ENCODE results near the gene WDR37.

The WDR37 gene

DNA sequence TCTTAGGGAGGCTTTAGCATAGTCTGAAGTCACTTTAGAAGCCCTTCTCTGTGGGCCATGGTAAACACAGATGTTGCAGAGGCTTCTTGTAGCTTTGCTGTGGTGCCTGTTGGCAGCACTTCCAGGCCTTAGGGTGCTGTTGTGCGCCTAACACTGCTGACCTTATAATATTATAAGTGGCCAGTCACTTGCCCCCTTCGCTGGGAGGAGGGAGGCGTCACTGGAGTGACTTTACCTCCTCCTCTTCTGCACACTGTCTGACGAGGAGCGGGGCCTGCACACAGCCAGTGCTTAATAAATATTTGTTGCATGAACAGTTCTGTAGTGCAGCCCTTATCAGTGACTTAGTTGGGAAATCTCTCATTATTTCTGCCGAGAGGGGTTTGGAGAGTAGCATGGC, 63.3 kb downstream of the WDR37 start:
- DNase-seq (ENCODE audit: low read depth), result no peak
- no peak overlapping the region for H3K4me3 ChIP-seq (ENCODE audit: low read depth, low read length)

DNA sequence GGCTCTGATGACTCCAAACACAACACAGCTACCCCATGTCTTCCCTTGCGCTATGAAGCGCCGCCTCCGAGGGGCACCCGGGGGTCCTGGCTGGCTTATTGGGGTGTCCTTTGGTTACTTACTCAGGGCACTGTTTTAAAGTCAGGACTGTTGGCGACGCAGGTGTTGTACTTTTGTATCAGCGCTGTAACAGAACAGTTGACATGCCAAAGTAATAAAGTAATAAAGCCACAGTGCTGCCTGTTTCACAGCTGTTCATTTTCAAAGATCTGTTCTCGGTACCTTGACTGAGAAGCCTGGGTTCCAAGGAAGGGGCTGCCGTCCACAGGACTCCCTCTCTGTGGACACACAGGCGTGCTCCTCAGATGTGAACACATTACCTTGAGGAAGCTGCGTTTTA, 64.1 kb downstream of the WDR37 start:
- DNase-seq (ENCODE audit: low read depth), result no peak
- no peak overlapping the region for H3K4me3 ChIP-seq (ENCODE audit: low read depth, low read length)

DNA sequence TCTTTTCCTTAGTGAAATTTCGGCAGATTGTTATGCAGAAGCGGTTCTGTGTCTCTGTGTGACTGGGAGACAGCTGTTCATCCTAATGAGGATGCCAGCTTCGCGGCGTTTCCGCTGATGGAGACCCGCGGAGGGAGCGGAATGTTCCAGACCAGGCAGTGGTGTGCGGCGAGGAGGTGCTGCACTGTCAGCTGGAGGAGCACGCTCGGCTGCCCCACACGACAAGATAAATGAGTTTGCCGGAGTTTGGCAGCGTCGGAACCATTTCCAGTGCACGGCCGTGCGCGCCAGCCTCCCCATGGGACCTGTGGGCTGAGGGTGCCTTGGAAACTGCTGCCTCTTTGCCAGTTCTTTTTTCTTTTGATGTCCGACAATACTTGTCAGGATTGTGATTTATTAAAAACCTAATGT, 64.6 kb downstream of the WDR37 start:
- no peak for DNase-seq (ENCODE audit: low read depth)
- no peak overlapping the region for H3K4me3 ChIP-seq (ENCODE audit: low read depth, low read length)

DNA sequence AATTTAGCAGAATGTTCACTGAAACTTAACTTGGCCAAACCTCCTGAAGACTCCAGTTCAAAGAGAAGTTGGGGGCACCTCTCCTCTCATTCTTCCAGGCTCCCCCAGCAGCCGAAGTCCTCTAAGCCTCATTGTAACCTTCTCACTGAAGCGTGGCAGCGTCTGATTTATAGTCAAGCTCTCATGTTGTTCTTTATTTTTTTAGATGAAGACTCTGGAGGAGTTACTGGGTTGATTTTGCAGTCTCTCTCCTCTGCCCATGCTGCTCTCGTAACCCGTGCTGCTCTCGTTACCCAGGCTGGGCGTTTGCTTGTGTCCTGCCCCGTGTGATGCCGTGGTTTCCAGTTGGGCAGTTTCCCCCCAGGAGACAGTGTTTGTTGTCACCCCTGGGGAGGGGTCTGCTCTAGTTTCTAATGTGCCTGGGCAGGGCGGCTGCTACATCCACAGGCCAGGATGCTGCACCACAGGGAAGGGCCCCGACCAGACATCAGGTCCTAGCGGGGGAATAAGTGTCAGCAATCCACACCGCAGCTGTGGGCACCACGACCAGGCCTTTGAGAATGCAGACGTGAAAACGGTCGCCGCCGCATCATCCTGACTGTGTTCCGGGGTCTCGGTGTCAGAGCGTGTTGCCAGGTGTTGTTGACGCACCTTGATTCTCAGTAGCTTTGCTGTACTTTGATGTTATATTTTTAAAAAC, 65.2 kb downstream of the WDR37 start:
- no peak overlapping the region for H3K4me3 ChIP-seq (ENCODE audit: low read depth, low read length)
- DNase-seq (ENCODE audit: low read depth), result no peak

DNA sequence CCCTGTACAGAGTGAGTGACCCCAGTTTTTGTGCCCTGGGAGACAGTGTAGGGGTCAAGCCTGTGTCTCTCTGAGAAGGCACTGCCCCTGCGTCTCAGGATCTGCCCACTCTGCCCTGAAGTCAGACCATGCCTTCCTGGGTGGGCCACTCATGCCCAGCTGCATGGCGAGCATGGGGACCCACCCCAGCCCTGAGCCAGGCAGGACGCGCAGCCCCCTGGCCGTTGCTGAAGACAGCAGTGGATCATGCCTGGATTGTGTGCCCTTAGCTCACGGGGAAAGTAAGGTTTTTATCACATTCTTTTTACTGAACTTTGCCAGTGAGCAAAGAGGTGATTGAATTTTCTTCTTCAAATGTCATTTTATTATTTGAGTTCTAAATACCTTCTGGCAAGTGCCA, 66.2 kb downstream of the WDR37 start:
- DNase-seq (ENCODE audit: low read depth), result no peak
- no peak overlapping the region for H3K4me3 ChIP-seq (ENCODE audit: low read depth, low read length)

DNA sequence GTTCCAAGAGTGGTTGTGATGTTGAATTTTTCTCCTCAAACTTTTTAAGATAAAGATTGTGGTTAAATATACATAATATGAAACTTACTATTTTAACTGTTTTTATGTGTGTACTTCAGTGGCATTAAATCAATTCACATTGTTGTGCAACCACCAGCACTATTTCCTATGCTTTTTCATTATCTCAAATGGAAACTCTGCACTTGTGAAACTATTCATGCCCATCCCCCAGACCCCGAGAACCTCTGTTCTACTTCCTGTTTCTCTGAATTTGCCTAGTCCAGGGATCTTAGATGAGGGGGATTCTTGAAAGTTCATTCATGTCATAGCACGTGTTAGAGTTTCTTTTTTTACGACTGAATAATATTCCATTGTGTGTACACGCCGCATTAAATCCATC, 67.0 kb downstream of the WDR37 start:
- no peak for DNase-seq (ENCODE audit: low read depth)

DNA sequence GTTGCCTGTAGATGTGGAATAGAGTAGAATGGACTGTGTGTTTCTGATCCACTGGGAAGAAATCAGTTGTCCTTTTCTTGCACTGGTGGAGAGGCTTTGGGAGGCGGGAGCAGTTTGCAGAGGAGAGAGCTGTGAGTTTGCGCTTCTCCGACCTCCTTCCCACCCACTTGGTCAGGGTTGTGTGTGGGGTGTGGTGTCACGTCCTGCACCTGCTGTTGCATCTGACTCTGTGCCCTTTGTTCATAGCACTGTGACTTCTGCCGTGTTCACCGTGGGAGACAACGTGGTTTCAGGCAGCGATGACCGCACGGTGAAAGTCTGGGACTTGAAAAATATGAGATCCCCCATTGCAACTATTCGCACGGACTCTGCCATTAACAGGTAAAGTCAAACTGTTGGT, 67.8 kb downstream of the WDR37 start:
- DNase-seq (ENCODE audit: low read depth), result no peak
- H3K4me3 ChIP-seq (ENCODE audit: low read depth, low read length), result no peak overlapping the region

More for the DNA sequence above, 67.0 kb downstream of the WDR37 start:
- no peak overlapping the region for H3K4me3 ChIP-seq (ENCODE audit: low read depth, low read length)

DNA sequence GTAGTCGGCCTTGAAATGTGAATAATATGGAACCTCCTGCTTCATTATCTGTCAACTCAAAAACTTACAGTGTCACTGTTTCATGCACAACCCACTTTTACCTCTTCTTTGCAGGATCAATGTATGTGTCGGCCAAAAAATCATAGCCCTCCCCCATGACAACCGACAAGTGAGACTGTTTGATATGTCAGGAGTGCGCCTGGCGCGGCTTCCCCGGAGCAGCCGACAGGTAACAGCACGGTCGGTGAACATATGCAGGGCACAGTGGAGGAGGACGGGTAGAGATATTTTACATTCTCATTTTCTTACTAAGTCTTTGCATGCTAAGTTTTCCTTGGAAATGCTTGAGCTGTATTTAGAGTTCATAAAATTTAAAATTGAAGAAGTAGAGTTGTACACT, 68.6 kb downstream of the WDR37 start:
- no peak overlapping the region for H3K4me3 ChIP-seq (ENCODE audit: low read depth, low read length)
- no peak for DNase-seq (ENCODE audit: low read depth)

DNA sequence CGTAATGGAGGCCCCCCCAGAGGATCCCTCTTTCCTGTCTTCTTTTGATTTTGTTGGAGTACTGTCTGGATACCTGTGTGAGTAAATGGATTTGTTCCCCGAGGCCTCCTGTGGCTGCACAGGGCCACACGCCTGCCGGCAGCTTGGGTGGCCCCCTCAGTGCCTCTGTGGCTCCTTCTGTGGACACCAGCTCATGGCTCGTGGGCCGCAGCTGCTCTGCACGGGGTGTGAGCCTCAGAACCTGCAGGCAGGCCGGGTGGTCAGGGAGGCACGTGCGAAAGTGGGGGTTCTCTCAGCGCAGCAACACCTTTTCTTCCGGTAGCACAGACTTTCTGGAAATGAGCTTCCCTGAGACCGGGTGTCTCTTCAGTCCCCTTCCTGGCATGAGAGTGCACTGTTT, 70.3 kb downstream of the WDR37 start:
- DNase-seq (ENCODE audit: low read depth), result no peak

DNA sequence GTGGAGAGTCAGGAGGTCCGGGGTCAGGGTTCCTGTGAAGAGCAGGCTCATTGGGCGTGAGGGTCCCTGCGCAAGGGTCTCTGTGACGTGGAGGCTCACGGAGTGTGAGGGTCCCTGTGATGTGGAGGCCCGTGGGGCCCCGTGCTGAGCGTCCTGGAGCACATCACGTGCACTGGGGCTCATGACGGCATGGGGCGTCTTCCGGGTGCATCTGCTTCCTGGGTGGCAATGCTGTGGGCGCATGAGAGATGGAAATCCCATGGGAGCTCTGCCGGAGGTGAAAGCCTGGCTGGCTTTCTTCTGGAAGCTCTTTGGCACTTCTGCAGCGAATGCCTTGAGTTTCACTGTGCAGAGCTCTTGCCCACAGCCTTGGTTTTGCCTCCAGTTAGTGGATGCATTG, 71.4 kb downstream of the WDR37 start:
- no peak overlapping the region for H3K4me3 ChIP-seq (ENCODE audit: low read depth, low read length)
- DNase-seq (ENCODE audit: low read depth), result no peak

More for the DNA sequence above, 70.3 kb downstream of the WDR37 start:
- H3K4me3 ChIP-seq (ENCODE audit: low read depth, low read length), result no peak overlapping the region

DNA sequence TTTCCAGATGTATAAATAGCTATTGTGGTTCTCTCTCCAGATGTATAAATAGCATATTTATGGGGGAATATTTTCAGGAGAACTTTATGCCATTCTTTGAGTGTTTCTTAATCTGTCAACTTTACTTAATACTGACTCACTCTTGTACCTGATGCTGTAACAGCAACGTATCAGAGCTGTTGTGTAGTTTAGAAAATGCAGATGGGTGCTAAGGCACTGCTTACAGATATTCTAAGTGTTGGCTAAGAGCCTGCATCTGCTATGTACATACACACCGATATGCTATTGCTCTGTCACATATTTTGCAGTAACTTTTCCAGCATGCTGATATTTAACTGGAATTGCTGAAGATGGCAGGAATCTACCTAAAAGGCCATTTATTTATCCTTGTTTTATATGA, 71.9 kb downstream of the WDR37 start:
- DNase-seq (ENCODE audit: low read depth), result no peak
- H3K4me3 ChIP-seq (ENCODE audit: low read depth, low read length), result no peak overlapping the region

DNA sequence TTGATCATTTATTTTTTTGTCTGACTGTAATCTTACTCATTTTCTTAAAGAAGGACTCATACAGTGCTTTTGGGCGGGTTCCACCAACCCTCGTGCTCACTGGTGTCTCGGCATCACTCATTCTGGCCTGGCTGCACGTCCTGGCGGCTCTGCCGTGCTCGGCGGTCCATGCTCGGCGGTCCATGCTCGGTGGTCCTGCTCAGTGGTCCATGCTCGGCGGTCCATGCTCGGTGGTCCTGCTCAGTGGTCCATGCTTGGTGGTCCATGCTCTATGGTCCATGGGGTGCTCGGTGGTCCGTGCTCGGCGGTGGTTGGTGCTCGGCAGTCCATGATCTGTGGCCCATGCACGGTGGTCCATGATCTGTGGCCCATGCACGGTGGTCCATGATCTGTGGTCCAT, 72.5 kb downstream of the WDR37 start:
- no peak for DNase-seq (ENCODE audit: low read depth)
- no peak overlapping the region for H3K4me3 ChIP-seq (ENCODE audit: low read depth, low read length)

DNA sequence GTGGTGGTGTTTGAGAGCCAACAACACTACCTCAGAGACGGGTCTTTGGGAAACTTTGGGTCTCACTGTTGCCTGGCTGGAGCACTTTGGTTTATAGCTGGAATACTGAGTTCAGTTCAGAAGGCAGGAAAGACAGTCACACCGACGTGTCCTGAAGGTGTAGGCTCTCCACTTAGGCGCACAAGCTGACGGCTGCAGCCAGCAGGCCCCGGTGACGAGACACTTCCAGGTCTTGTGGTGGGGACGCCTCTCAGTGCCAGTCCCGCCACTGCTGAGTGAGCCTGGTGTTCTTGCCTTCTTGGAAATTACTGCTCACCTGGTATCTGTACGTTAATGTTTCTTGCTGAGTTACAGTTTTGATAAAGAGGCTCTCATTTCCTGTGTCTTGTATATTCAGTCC, 74.0 kb downstream of the WDR37 start:
- no peak for DNase-seq (ENCODE audit: low read depth)
- no peak overlapping the region for H3K4me3 ChIP-seq (ENCODE audit: low read depth, low read length)

DNA sequence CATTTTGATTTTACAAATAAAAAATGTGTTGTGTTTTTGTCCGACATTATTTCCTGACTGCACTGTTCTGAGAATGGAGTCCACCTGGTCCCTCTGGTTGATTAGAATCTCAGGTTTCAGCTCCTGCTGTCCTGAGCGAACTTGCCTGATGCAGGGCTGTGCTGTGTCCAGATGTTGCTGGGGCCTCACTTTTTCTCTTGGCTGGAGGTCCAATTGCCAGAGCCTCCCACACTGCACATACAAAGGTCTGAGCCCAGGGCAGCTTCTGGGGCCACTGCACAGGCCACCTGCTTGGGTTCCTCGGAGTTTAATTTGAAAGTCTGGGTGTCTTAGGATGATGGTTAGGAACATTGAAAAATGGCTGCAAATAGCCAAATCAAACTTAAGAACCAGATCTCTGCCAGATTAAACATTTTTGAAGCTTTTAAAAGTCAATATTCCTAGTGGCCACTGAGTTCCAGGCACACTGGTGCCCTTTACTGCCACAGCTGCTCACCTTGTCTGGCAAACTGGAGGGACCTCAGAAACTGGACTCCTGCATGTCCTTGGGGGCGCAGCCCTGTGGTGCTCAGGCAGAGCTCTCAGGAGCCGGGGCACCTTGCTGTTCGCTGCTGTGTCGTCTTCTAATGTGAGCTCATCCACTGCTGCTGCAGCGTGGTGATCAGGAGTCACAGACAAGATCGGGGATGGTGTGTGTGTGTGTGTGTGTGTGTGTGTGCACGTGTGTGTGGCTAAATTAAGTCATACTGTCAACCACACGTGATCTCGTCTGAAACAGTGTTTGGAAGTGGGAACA, 75.0 kb downstream of the WDR37 start:
- H3K4me3 ChIP-seq (ENCODE audit: low read depth, low read length), result no peak overlapping the region
- no peak for DNase-seq (ENCODE audit: low read depth)

DNA sequence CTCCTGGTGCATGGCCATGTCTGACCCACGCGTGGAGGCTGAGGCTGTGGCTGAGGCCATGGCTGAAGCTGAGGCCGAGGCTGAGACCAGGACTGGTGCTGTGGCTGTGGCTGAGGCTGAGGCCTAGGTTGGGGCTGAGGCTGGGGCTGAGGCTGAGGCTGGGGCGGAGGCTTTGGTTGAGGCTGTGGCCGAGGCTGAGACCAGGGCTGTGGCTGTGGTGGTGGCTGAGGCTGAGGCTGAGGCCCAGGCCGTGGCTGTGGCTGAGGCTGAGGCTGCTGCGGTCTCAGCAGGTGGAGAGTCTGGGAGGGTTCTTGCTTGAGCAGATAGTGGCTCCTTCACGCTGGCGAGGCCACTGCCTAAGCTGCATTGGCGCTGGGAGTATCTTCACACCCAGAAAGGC, 76.4 kb downstream of the WDR37 start:
- DNase-seq (ENCODE audit: low read depth), result no peak
- H3K4me3 ChIP-seq (ENCODE audit: low read depth, low read length), result no peak overlapping the region

DNA sequence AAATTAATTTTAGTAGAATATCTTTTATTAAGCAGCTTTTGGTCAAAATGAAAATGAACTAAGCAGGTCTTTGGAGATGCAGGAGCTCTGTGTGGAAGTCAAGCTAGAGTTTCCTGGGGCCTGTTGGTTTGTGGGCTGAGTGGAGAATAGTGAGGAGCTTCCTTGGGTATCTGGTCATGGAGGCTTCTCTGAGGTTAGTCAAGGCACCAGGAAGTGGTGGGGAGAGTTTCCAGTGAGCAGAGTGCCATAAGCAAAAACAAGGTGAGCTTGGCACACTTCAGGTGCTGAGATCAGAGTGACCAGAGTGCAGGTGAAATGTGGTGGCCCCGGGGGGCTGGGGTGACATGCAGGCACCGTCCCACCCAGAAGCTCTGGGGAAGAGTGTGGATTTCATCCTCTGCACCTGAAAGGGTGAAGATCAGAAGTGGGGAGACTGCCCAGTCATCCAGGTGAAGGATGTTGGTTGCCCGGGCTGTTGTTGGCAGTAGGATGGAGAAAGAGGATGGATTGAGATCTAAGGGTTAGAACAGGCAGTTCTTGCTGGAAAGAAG, 77.4 kb downstream of the WDR37 start:
- H3K4me3 ChIP-seq (ENCODE audit: low read depth, low read length), result no peak overlapping the region
- DNase-seq (ENCODE audit: low read depth), result no peak

DNA sequence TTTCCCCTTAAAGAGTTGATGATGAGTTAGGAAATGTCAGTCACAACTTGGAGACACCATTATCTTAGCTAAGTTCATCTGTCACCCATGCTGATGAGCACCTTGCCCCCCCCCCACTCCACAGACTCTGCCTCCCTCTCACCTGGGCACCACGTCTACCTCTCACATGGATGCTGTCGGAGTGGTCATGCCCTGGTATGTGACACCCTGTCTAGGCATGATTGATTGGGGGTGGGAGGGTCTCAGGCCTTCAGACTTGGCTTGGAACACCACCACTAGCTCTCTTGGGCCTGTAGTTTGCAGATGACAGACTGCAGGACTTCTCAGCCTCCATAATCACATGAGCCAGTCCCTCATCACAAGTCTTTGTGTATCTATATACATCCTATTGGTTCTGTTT, 78.0 kb downstream of the WDR37 start:
- DNase-seq (ENCODE audit: low read depth), result no peak

DNA sequence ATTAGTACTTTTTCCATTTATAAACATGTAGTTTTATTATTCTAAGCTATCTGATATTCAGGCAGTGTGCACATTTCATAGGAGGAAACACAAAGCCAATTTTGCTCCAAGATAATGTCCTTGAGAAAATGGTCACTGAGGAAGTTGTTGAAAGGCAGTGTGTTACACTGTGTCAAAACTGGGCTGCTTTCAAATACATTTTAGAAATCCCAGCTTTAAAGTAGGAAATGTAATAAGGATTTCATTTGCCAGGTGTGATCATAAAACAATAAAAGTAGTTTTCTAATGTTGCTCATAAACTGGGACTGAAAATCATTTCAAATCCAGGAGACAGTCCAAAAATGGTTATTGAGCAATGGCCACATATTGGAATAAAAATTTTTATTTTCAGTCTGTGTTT, 80.1 kb downstream of the WDR37 start:
- no peak overlapping the region for H3K4me3 ChIP-seq (ENCODE audit: low read depth, low read length)

More for the DNA sequence above, 78.0 kb downstream of the WDR37 start:
- no peak overlapping the region for H3K4me3 ChIP-seq (ENCODE audit: low read depth, low read length)

DNA sequence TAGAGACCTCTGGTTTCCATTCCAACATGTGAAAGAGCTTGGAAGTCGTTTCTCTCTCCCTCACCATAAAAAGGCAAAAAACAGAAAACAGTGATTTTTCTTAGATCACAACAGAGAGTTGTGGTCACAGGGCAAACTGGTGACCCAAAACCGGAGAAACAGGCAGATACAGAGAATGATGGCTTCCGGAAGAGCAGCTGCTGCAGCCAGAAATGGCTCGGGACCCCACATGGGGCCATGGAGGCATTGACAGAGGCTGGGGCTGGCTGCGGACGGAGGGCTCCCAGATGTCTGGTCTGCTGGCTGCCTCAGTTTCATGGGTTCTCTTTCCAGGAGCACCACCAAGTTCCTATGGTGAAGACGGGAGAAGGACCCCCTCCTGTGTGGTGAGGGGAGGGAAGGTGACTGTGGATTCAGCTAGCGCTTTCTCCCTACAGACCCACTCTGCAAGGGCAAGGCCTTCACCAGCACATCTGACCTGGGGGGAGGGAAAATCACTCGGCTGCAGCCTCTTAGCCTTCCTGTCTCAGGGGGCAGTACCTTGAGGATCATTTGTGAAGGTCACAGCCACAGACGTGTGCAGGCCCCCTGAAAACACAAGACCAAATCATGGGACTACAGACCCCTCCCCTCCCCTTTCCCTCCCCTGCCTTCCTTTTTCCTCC, 81.4 kb downstream of the WDR37 start:
- DNase-seq (ENCODE audit: low read depth), result no peak
- no peak overlapping the region for H3K4me3 ChIP-seq (ENCODE audit: low read depth, low read length)

More for the DNA sequence above, 80.1 kb downstream of the WDR37 start:
- DNase-seq (ENCODE audit: low read depth), result no peak

DNA sequence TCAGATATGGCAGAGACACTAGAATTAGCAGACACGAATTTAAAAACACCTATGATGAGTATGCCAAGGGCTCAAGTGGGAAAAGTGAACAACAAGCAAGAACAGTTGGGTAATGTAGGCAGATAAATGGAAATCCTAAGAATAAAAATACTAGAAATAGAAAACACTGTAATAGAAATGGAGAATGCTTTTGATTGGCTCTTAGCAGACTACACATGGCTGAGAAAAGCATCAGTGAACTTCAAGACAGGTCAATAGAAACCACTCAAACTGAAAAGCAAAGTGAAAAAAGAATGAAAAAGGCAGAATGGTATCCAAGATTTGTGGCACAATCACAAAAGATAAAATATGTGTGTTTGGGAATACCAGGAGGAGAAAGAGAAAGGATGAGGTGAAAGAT, 82.3 kb downstream of the WDR37 start:
- no peak for DNase-seq (ENCODE audit: low read depth)
- no peak overlapping the region for H3K4me3 ChIP-seq (ENCODE audit: low read depth, low read length)
